Memory B cell (primary cell): Measurements from ENCODE around the gene PIK3CD.

Experiments
- ATAC-seq: fragments of 150-1000 bp; cut with Tn5 transposase; 2 replicates; pipeline ENCODE4 v1.10.0; 2021; ENCODE audit warnings: low read depth, mild to moderate bottlenecking, moderate library complexity
- DNase-seq, 2 donors: peaks; one replicate each; pipeline ENCODE4 v3.0.0; 2022; ENCODE audit warnings: low spot score in 2 of 2
- H3K27ac Mint-ChIP-seq: one replicate; pipeline ENCODE4 v1.8.0; 2022; ENCODE audit warnings: mild to moderate bottlenecking, moderate library complexity, mixed read lengths
- H3K27me3 Mint-ChIP-seq: one replicate; pipeline ENCODE4 v1.8.0; 2022; ENCODE audit warnings: mixed read lengths
- H3K36me3 Mint-ChIP-seq: one replicate; pipeline ENCODE4 v1.8.0; 2022; ENCODE audit warnings: mild to moderate bottlenecking, mixed read lengths
- H3K4me1 Mint-ChIP-seq: one replicate; pipeline ENCODE4 v1.8.0; 2022; ENCODE audit warnings: mixed read lengths
- H3K4me3 Mint-ChIP-seq: one replicate; pipeline ENCODE4 v1.8.0; 2022; ENCODE audit warnings: mild to moderate bottlenecking, moderate library complexity, mixed read lengths
- H3K9me3 Mint-ChIP-seq: one replicate; pipeline ENCODE4 v1.8.0; 2022; ENCODE audit warnings: mixed read lengths

Gene PIK3CD

GRCh38 chr1:9651565-9652378, at the start of gene PIK3CD:
Gene PIK3CD (plus strand): TSS chr1:9651731. CDS start chr1:9710456, 58,725 bp downstream.
- peaks cover 42% of the 10 kb centered on the region for H3K4me1 Mint-ChIP-seq
- ATAC-seq (peak; percentile 43), DNase-seq (peak in 1 of 2 donors; percentile 61)
- H3K4me3 Mint-ChIP-seq = peak within 1 kb of the TSS; percentile 98
- peak within 1 kb of the TSS; percentile 94 for H3K27ac Mint-ChIP-seq
- no peaks in the 10 kb centered on the region for H3K27me3 Mint-ChIP-seq
- H3K9me3 Mint-ChIP-seq = no peaks in the 10 kb centered on the region
- H3K36me3 Mint-ChIP-seq = peaks cover 4% of the 10 kb centered on the region

DNA sequence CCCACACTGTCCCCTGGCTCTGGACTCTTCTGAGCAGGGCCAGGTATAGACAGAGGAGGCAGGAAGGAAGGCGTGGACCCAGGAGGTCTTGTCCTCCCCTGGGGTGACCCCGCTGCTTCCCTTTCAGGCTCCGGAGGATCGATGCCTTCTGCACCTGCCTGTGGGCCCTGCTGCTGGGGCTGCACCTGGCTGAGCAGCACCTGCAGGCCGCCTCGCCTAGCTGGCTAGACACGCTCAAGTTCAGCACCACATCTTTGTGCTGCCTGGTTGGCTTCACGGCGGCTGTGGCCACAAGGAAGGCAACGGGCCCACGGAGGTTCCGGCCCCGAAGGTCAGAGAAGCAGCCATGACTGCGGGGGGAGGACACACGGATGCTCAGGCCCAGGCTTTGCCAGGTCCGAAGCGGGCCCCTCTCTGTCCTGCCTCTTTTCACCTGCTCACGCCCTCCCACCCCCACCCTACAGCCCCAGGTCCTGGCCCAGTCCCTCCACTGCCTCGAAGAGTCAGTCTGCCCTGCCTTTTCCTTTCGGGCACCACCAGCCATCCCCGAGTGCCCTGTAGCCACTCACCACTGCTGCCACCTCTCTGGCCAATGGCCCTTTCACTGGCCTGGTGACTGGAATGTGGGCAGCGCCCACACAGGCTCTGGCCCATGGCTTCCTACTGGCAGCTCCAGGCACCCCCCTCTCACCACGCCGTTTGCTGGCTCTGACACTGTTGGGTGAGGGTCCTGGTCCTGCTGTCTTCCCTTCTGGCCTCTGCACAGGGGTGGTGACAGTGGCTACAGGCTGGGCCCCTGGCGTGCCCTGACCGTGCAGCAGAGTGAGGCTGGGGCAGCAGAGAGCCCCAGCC, 49.4 kb upstream of the PIK3CD start:
- peaks cover 12% of the 10 kb centered on the region for H3K36me3 Mint-ChIP-seq
- H3K27me3 Mint-ChIP-seq = no peaks in the 10 kb centered on the region
- no peak for ATAC-seq
- H3K4me1 Mint-ChIP-seq = no peaks in the 10 kb centered on the region
- no peak overlapping the region for H3K4me3 Mint-ChIP-seq
- DNase-seq = no peak
- no peaks in the 10 kb centered on the region for H3K9me3 Mint-ChIP-seq
- no peak overlapping the region for H3K27ac Mint-ChIP-seq

DNA sequence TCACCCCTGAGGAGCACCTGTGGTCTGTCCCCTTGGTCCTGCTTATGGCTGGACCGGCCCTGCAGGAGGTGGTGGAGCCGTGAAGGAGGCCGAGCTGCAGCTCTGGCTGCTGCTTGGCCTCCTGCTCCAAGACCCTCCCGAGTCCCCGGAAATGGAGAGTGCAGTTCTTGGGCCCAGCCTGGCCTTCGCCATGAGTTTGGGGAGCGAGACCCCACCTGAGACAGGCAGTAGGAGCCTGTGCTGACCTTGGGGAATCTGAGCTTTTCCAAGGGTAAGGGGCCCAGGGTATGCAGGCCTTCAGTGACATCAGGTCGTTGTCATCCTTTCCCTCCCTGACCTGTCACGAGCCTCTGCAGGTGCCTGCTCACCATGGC, 48.8 kb upstream of the PIK3CD start:
- H3K4me3 Mint-ChIP-seq = no peak overlapping the region
- no peak overlapping the region for H3K27ac Mint-ChIP-seq
- no peaks in the 10 kb centered on the region for H3K9me3 Mint-ChIP-seq
- H3K4me1 Mint-ChIP-seq = no peaks in the 10 kb centered on the region
- peaks cover 12% of the 10 kb centered on the region for H3K36me3 Mint-ChIP-seq
- DNase-seq = no peak
- no peaks in the 10 kb centered on the region for H3K27me3 Mint-ChIP-seq
- ATAC-seq = no peak

GRCh38 chr1:9603307-9603706, 48.2 kb upstream of the PIK3CD start:
- Mint-ChIP-seq H3K27ac (no peak overlapping the region), H3K27me3 (no peaks in the 10 kb centered on the region), H3K9me3 (no peaks in the 10 kb centered on the region), H3K4me1 (no peaks in the 10 kb centered on the region), H3K36me3 (peaks cover 10% of the 10 kb centered on the region), H3K4me3 (no peak overlapping the region)
- no peak for DNase-seq
- ATAC-seq = no peak

DNA sequence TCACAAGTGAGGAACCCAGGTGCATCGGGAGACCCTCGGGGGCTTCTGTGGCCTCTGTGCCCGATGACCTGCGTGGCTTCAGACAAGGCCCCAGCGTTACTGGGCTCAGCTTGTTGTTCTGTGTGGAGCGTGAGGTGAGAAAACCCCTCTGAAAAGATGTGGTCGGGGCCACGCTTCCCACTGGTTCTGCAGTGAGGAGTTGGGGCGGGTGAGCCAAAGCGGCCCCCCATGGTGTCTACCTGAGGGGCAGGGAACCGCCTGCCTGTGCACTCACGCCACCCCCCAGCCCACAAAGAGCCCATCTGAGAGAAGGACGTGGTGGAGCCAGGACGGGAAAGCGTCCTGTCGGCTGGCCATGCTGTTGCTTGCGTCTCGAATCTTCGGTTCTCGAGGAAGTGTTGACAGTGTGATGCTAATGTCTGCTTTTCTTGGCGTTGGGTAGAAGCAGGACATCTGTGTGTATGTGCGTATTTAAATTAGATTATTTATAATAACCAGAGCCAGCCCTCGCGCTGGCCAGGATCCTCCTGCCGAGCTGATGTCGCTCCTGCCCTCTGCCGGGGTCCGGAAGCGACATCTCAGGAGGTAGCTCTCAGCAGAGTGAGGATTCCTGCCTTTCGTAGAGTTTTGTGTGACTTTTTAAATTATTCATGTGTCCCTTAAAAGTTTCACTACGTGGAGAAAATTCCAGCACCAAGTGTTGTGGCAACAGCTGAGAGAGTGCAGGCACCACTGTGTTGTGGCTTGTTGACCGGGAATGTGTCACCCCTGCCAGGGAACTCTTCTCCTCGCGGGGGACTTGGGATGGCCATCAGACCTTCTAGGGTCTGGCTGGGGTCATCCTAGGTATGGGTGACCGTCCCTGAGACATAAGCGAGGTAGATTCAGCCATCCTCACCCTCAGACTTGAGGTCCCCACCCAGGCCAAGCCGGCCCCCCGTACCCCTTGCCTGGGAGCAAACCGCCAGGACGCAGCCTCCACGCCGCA, 47.5 kb upstream of the PIK3CD start:
- DNase-seq (no peak), ATAC-seq (no peak)
- Mint-ChIP-seq H3K36me3 (peaks cover 10% of the 10 kb centered on the region), H3K27ac (no peak overlapping the region), H3K4me3 (no peak overlapping the region), H3K27me3 (no peaks in the 10 kb centered on the region), H3K4me1 (no peaks in the 10 kb centered on the region), H3K9me3 (no peaks in the 10 kb centered on the region)

- no peaks in the 10 kb centered on the region for H3K27me3 Mint-ChIP-seq
- ATAC-seq (no peak), DNase-seq (no peak)
- H3K4me3 Mint-ChIP-seq = no peak overlapping the region
- no peaks in the 10 kb centered on the region for H3K4me1 Mint-ChIP-seq
- no peaks in the 10 kb centered on the region for H3K9me3 Mint-ChIP-seq
- H3K27ac Mint-ChIP-seq = no peak overlapping the region
- H3K36me3 Mint-ChIP-seq = peaks cover 10% of the 10 kb centered on the region
These were observed 46.7 kb upstream of the PIK3CD start for GRCh38 chr1:9604836-9605235.

DNA sequence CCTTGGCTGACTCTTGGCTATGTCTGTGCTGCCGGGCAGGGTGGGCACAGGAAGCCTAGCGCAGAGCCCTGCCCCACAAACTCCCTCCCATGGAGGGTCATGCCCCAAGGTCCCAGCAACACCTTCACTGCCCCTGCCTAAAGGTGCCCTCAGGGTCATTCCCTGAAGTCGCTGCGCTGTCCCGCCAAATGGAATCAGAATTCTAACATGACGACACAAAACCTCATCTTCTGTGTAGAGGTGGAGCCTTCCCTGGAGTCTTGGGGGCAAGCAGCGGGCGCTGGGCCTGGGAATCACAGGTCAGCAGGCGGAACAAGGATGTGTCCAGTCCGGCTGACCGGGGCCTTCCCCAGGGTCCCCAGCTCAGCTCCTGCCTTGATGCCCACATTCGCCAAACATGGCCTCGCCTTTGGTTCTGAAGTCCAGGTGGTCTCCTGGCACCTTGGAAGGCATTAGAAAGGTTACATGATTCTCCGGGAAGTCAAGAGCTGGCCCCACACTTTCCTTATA, 45.5 kb upstream of the PIK3CD start:
- no peaks in the 10 kb centered on the region for H3K4me1 Mint-ChIP-seq
- H3K27ac Mint-ChIP-seq = no peak overlapping the region
- no peak overlapping the region for H3K4me3 Mint-ChIP-seq
- ATAC-seq (no peak), DNase-seq (no peak)
- H3K27me3 Mint-ChIP-seq = no peaks in the 10 kb centered on the region
- no peaks in the 10 kb centered on the region for H3K9me3 Mint-ChIP-seq
- H3K36me3 Mint-ChIP-seq = peaks cover 11% of the 10 kb centered on the region

- Mint-ChIP-seq H3K36me3 (peaks cover 10% of the 10 kb centered on the region), H3K27me3 (no peaks in the 10 kb centered on the region)
- no peak for ATAC-seq
These were observed 45.1 kb upstream of the PIK3CD start for GRCh38 chr1:9606458-9606857.

DNA sequence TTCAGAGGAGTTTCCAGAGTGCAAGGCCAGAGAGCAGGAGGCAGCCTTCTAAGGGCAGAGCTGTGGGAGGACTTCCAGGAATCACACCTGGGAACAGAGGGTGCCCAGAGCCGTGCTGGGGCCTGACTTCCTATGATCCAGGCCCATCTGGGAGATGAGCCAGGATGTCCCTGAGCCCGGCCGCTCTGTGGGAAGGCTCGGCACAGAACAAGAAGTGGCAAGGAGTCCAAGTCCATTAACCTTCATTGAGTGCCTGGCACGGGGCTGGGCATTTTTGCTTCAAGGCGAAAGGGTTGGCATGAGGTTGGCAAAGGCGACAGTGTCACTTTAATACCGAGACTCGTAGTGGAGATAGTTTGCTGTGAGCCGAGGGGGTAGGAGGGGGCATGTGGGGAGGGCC, 44.6 kb upstream of the PIK3CD start:
- ATAC-seq = no peak
- Mint-ChIP-seq H3K27ac (no peak overlapping the region), H3K36me3 (peaks cover 11% of the 10 kb centered on the region), H3K9me3 (no peaks in the 10 kb centered on the region), H3K4me1 (no peaks in the 10 kb centered on the region), H3K27me3 (no peaks in the 10 kb centered on the region), H3K4me3 (no peak overlapping the region)
- DNase-seq = no peak

More at GRCh38 chr1:9606458-9606857, 45.1 kb upstream of the PIK3CD start:
- H3K27ac Mint-ChIP-seq = no peak overlapping the region
- DNase-seq = no peak
- no peaks in the 10 kb centered on the region for H3K4me1 Mint-ChIP-seq
- no peaks in the 10 kb centered on the region for H3K9me3 Mint-ChIP-seq
- H3K4me3 Mint-ChIP-seq = no peak overlapping the region

DNA sequence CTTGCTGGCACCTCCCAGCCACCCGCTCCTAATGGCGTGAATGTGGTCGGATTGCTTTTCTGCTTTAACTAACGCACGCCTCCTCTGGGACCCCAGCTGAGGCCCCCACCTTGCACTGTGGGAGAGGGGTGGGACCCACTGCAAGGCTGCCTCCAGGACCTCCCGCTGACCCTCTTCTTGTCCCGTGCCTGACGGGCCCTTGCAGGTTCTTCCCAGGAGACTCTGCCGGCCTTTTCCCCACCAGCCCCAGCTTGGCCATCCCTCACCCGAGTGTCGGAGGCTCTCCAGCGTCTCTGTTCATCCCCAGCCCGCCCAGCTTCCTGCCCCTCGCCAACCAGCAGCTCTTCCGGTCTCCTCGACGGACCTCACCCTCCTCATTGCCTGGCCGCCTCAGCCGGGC, 44.2 kb upstream of the PIK3CD start:
- DNase-seq (no peak), ATAC-seq (no peak)
- no peaks in the 10 kb centered on the region for H3K4me1 Mint-ChIP-seq
- no peaks in the 10 kb centered on the region for H3K9me3 Mint-ChIP-seq
- H3K36me3 Mint-ChIP-seq = peaks cover 10% of the 10 kb centered on the region
- no peak overlapping the region for H3K27ac Mint-ChIP-seq
- H3K27me3 Mint-ChIP-seq = no peaks in the 10 kb centered on the region
- H3K4me3 Mint-ChIP-seq = no peak overlapping the region

DNA sequence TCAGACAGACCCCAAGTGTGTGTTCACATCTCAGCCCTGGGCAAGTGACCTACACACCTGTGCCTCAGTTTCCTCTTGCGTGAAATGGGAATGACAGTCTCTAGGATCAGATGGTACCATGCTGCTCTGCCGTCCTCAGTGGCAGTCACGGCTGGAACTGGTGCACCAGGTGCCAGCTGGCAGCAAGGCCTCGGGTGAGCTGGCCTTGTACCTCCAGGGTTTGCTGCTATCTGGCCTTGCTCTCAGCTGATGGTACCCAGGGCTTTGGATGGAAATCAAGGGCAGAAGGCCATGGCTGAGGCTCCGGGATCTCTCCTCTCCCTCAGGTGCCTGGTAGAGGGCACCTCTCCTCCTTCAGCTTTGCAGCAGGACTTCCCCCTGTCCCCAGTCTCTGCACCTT, 41.5 kb upstream of the PIK3CD start:
- DNase-seq (no peak), ATAC-seq (no peak)
- no peaks in the 10 kb centered on the region for H3K9me3 Mint-ChIP-seq
- no peaks in the 10 kb centered on the region for H3K4me1 Mint-ChIP-seq
- H3K27me3 Mint-ChIP-seq = no peaks in the 10 kb centered on the region
- peaks cover 8% of the 10 kb centered on the region for H3K36me3 Mint-ChIP-seq
- H3K4me3 Mint-ChIP-seq = no peak overlapping the region
- H3K27ac Mint-ChIP-seq = no peak overlapping the region

- peaks cover 5% of the 10 kb centered on the region for H3K36me3 Mint-ChIP-seq
- H3K27me3 Mint-ChIP-seq = no peaks in the 10 kb centered on the region
- H3K9me3 Mint-ChIP-seq = no peaks in the 10 kb centered on the region
- no peak for DNase-seq
- no peaks in the 10 kb centered on the region for H3K4me1 Mint-ChIP-seq
- no peak overlapping the region for H3K4me3 Mint-ChIP-seq
- no peak for ATAC-seq
- no peak overlapping the region for H3K27ac Mint-ChIP-seq
These were observed 41.0 kb upstream of the PIK3CD start for GRCh38 chr1:9610548-9610947.

- H3K27me3 Mint-ChIP-seq = no peaks in the 10 kb centered on the region
- no peaks in the 10 kb centered on the region for H3K9me3 Mint-ChIP-seq
- DNase-seq (no peak), ATAC-seq (no peak)
- H3K27ac Mint-ChIP-seq = no peak overlapping the region
- no peak overlapping the region for H3K4me3 Mint-ChIP-seq
- H3K36me3 Mint-ChIP-seq = peaks cover 5% of the 10 kb centered on the region
- H3K4me1 Mint-ChIP-seq = no peaks in the 10 kb centered on the region
These were observed 39.8 kb upstream of the PIK3CD start for GRCh38 chr1:9611716-9612115.
